ENCODE data around the gene NUP62.

NUP62 gene

DNA sequence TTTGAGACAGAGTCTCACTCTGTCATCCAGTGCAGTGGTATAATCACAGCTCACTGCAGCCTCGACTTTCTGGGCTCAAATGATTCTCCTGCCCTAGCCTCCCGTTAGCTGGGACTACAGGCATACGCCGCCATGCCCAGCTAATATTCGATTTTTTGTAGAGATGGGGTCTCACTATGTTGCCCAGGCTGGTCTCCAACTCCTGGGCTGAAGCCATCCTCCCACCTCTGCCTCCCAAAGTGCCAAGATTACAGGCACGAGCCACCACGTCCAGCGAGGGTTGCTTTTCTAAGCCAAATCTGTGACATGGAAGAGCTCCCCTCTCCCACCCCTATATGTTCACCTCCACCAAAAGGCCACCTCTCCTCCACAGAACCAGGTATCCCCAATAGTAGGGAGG lies 11.2 kb downstream of the NUP62 start:
- no peak for ATAC-seq
- TF ChIP-seq OSR1 (CRISPR knock-in tag; IDR thresholded peaks at IDR 0.05) (no peak), ISL1 (CRISPR knock-in tag; IDR thresholded peaks at IDR 0.05) (no peak), PPARA (CRISPR knock-in tag; IDR thresholded peaks at IDR 0.05; ENCODE audit: borderline replicate concordance) (no peak), ESRRG (CRISPR knock-in tag; IDR thresholded peaks at IDR 0.05) (no peak), TCF4 (CRISPR knock-in tag; IDR thresholded peaks at IDR 0.05; ENCODE audit: borderline replicate concordance) (no peak), ZFP30 (CRISPR knock-in tag; IDR thresholded peaks at IDR 0.05) (no peak), ZNF70 (CRISPR knock-in tag; IDR thresholded peaks at IDR 0.05) (no peak), CSDC2 (CRISPR knock-in tag; IDR thresholded peaks at IDR 0.05) (no peak), ZC3H10 (CRISPR knock-in tag; IDR thresholded peaks at IDR 0.05) (no peak), ARNTL (CRISPR knock-in tag; IDR thresholded peaks at IDR 0.05; ENCODE audit: borderline replicate concordance, low read depth) (no peak)
- TF ChIP-seq, protein P1, sequence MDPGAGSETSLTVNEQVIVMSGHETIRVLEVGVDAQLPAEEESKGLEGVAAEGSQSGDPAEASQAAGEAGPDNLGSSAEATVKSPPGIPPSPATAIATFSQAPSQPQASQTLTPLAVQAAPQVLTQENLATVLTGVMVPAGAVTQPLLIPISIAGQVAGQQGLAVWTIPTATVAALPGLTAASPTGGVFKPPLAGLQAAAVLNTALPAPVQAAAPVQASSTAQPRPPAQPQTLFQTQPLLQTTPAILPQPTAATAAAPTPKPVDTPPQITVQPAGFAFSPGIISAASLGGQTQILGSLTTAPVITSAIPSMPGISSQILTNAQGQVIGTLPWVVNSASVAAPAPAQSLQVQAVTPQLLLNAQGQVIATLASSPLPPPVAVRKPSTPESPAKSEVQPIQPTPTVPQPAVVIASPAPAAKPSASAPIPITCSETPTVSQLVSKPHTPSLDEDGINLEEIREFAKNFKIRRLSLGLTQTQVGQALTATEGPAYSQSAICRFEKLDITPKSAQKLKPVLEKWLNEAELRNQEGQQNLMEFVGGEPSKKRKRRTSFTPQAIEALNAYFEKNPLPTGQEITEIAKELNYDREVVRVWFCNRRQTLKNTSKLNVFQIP (CRISPR knock-in tag; IDR thresholded peaks at IDR 0.05; ENCODE audit: borderline replicate concordance, low read depth): no peak
- TF ChIP-seq, protein P2, sequence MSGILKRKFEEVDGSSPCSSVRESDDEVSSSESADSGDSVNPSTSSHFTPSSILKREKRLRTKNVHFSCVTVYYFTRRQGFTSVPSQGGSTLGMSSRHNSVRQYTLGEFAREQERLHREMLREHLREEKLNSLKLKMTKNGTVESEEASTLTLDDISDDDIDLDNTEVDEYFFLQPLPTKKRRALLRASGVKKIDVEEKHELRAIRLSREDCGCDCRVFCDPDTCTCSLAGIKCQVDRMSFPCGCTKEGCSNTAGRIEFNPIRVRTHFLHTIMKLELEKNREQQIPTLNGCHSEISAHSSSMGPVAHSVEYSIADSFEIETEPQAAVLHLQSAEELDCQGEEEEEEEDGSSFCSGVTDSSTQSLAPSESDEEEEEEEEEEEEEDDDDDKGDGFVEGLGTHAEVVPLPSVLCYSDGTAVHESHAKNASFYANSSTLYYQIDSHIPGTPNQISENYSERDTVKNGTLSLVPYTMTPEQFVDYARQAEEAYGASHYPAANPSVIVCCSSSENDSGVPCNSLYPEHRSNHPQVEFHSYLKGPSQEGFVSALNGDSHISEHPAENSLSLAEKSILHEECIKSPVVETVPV (CRISPR knock-in tag; IDR thresholded peaks at IDR 0.05): no peak

DNA sequence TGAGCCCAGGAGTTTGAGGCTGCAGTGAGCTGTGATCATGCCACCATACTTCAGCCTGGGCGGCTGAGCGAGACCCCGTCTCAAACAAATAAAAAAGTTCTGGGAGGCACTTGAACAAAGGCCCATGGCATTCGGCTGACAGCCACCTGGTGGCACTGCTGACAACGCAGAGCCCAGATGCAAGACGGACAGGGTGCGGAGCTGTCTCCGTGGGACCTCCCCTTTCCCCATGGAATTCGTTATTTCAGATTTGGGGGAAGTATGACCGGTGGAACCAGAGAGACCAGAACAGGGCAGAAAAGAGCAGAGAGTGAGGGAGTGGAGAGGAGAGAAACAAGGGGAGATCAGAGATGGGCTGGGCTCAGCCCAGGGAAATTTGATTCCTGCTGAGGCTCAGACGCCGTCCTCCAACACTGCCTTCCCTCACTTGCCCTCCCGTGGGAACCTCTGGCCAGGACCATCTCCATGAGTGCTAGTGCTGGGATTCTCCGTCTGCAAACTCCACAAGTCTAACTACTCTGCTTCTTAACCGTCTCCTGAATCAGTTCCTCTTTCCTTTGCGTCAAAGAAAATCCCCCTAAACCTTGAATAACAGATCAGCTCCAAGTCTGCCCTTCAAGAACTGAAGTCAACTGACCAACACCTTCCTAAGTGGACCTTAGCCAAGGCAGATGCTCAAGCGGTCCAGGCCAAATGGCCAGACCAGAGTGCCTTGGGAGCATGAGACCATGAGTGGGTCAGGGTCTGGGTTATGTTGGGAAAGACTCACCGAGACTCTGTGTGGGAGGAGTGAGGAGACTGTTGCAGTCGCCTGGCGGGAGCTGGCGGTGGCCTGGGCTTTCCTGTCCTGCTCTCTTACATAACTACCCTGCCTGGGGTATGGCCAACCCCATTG lies 12.2 kb downstream of the NUP62 start:
- ATAC-seq: no peak
- no peak for TF ChIP-seq ZNF8 (CRISPR knock-in tag; IDR thresholded peaks at IDR 0.05)
- TF ChIP-seq GLIS3 (CRISPR knock-in tag; IDR thresholded peaks at IDR 0.05): no peak
- no peak for TF ChIP-seq ZNF70 (CRISPR knock-in tag; IDR thresholded peaks at IDR 0.05)
- TF ChIP-seq ESRRG (CRISPR knock-in tag; IDR thresholded peaks at IDR 0.05): no peak
- TF ChIP-seq, protein P1 (CRISPR knock-in tag; IDR thresholded peaks at IDR 0.05; ENCODE audit: borderline replicate concordance, low read depth): no peak
- no peak for TF ChIP-seq OSR1 (CRISPR knock-in tag; IDR thresholded peaks at IDR 0.05)
- no peak for TF ChIP-seq ARNTL (CRISPR knock-in tag; IDR thresholded peaks at IDR 0.05; ENCODE audit: borderline replicate concordance, low read depth)
- TF ChIP-seq, protein P2 (CRISPR knock-in tag; IDR thresholded peaks at IDR 0.05): no peak
- no peak for TF ChIP-seq CSDC2 (CRISPR knock-in tag; IDR thresholded peaks at IDR 0.05)
- TF ChIP-seq, protein P3, sequence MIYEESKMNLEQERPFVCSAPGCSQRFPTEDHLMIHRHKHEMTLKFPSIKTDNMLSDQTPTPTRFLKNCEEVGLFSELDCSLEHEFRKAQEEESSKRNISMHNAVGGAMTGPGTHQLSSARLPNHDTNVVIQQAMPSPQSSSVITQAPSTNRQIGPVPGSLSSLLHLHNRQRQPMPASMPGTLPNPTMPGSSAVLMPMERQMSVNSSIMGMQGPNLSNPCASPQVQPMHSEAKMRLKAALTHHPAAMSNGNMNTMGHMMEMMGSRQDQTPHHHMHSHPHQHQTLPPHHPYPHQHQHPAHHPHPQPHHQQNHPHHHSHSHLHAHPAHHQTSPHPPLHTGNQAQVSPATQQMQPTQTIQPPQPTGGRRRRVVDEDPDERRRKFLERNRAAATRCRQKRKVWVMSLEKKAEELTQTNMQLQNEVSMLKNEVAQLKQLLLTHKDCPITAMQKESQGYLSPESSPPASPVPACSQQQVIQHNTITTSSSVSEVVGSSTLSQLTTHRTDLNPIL (CRISPR knock-in tag; IDR thresholded peaks at IDR 0.05; ENCODE audit: low read depth): no peak
- TF ChIP-seq ZNF565 (CRISPR knock-in tag; conservative IDR thresholded peaks at IDR 0.05; ENCODE audit: low read depth): no peak
- TF ChIP-seq PPARA (CRISPR knock-in tag; IDR thresholded peaks at IDR 0.05; ENCODE audit: borderline replicate concordance): no peak
- TF ChIP-seq ISL1 (CRISPR knock-in tag; IDR thresholded peaks at IDR 0.05): no peak

DNA sequence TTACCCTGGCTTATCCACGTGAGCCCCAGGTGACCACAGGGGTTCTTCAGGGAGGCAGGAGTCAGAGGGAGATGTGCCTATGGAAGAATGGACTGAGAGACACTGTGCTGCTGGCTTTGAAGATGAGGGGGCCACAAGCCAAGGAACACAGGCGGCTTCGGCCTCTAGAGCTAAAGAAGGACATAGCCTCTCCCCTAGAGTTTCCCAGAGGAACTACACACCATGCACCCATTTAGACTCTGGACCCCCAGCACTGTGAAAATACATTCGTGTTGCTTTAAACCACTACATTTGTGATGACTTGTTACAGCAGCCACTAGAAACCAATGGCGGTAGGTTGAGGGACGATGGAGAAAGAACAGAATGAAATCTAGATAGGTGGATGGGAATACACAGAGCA lies 14.0 kb downstream of the NUP62 start:
- no peak for ATAC-seq
- no peak for TF ChIP-seq ESRRG (CRISPR knock-in tag; IDR thresholded peaks at IDR 0.05)
- no peak for TF ChIP-seq ISL1 (CRISPR knock-in tag; IDR thresholded peaks at IDR 0.05)
- no peak for TF ChIP-seq OSR1 (CRISPR knock-in tag; IDR thresholded peaks at IDR 0.05)
- no peak for TF ChIP-seq ARNTL (CRISPR knock-in tag; IDR thresholded peaks at IDR 0.05; ENCODE audit: borderline replicate concordance, low read depth)
- TF ChIP-seq PPARA (CRISPR knock-in tag; IDR thresholded peaks at IDR 0.05; ENCODE audit: borderline replicate concordance): no peak
- TF ChIP-seq SNAI2 (CRISPR knock-in tag; IDR thresholded peaks at IDR 0.05): no peak
- TF ChIP-seq, protein P4, sequence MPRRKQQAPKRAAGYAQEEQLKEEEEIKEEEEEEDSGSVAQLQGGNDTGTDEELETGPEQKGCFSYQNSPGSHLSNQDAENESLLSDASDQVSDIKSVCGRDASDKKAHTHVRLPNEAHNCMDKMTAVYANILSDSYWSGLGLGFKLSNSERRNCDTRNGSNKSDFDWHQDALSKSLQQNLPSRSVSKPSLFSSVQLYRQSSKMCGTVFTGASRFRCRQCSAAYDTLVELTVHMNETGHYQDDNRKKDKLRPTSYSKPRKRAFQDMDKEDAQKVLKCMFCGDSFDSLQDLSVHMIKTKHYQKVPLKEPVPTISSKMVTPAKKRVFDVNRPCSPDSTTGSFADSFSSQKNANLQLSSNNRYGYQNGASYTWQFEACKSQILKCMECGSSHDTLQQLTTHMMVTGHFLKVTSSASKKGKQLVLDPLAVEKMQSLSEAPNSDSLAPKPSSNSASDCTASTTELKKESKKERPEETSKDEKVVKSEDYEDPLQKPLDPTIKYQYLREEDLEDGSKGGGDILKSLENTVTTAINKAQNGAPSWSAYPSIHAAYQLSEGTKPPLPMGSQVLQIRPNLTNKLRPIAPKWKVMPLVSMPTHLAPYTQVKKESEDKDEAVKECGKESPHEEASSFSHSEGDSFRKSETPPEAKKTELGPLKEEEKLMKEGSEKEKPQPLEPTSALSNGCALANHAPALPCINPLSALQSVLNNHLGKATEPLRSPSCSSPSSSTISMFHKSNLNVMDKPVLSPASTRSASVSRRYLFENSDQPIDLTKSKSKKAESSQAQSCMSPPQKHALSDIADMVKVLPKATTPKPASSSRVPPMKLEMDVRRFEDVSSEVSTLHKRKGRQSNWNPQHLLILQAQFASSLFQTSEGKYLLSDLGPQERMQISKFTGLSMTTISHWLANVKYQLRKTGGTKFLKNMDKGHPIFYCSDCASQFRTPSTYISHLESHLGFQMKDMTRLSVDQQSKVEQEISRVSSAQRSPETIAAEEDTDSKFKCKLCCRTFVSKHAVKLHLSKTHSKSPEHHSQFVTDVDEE (CRISPR knock-in tag; IDR thresholded peaks at IDR 0.05): no peak
- no peak for TF ChIP-seq ZNF8 (CRISPR knock-in tag; IDR thresholded peaks at IDR 0.05)
- TF ChIP-seq CSDC2 (CRISPR knock-in tag; IDR thresholded peaks at IDR 0.05): no peak
- TF ChIP-seq, protein P1 (CRISPR knock-in tag; IDR thresholded peaks at IDR 0.05; ENCODE audit: borderline replicate concordance, low read depth): no peak
- TF ChIP-seq TCF4 (CRISPR knock-in tag; IDR thresholded peaks at IDR 0.05; ENCODE audit: borderline replicate concordance): no peak
